IPS-18c (cell line): ENCODE data around the gene SHC1.

Experiments
- H3K4me3 ChIP-seq: 2 replicates; pipeline ENCODE4 v1.7.0; 2013; ENCODE audit warnings: low read depth, mild to moderate bottlenecking, low read length, moderate library complexity; ENCODE audit not compliant: insufficient read depth
- H3K9me3 ChIP-seq: one replicate; pipeline ENCODE4 v1.6.1; 2013; ENCODE audit warnings: mild to moderate bottlenecking, low read length, moderate library complexity; ENCODE audit not compliant: control insufficient read depth, insufficient read depth

Gene SHC1

DNA sequence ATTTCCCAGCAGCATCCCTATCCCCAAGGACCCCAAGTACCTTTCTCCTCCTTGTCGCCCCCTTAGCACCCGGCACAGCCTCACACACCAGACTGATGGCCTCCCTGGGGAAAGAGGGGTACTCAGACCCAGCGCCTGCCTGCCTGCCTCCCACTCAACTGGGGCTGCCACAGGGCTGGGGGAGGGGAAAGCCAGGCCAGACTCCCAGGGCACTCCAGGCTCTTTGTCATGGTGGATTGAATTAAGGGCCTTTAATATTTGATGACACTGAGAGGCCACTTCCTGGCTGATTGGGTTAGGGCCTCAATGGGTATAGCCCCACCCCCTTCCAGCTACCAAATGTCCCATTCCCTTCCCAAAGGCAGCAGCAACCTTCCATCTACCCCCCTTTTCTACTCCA lies 1.8 kb downstream of the SHC1 start:
- Histone ChIP-seq H3K4me3 (peak overlapping the region; percentile 71), H3K9me3 (no peaks in the 10 kb centered on the region)

DNA sequence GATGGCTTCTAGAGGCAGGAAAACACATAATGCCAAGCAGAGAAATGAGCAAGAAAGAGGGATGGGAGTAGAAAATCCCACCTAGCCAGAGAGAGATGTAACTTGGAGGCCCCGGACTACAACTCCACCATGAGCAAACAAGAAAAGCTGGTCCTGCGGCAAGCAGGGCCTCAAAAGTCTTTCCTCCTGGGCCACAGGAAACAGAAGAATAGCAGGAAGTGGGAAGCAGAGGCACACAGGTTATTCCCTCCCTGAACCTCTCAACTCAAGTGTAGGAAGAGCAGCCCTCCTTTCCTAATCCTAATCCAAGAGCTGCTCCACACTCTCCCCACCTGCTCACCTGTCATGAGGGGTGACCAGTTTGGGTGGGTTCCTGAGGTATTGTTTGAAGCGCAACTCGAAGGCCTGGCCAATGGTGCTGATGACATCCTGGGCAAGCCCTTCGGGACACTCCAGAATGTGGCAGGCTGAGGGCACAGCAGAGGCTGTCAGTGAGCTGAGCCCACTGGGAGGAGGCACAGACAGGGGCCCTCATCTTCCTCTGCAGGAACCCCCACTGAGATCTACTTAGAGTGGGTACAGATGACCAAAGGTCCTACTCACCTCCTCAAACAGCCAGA lies 3.1 kb downstream of the SHC1 start:
- H3K4me3 ChIP-seq = no peak overlapping the region
- H3K9me3 ChIP-seq = no peaks in the 10 kb centered on the region

DNA sequence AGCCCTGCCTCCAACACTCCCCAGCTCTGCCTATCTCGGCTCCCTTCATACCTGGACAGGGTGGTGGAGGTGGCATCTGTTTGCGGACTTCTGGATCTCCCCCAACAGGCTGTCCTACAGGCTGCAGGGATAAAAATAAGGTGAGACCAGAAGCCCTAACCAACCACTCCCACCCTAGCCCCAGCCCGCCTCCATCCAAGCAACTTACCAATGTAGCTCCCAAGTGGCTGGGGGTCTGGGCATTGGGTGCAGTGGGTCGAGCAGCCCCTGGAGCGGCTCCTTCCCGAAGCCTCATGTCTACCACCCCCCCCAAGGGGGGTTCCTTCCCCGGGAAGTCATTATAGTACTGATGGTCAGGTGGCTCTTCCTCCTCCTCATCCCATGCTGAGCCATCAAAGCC lies 4.4 kb downstream of the SHC1 start:
- Histone ChIP-seq H3K9me3 (no peaks in the 10 kb centered on the region), H3K4me3 (no peak overlapping the region)

DNA sequence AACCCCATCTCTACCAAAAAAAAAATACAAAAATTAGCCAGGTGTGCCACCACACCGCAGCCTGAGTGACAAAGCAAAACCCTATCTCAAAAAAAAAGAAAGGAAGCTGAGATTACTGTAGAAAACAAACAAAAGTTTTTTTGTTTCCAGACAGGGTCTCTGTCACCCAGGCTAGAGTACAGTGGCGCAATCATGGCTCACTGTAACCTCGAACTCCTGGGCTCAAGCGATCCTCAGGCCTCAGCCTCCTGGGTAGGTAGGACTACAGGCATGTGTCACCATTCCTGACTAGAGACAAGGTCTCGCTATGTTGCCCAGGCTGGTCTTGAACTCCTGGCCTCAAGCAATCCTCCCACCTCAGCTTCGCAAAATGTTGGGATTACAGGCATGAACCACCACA lies 6.2 kb downstream of the SHC1 start:
- H3K9me3 ChIP-seq = no peaks in the 10 kb centered on the region
- no peak overlapping the region for H3K4me3 ChIP-seq

DNA sequence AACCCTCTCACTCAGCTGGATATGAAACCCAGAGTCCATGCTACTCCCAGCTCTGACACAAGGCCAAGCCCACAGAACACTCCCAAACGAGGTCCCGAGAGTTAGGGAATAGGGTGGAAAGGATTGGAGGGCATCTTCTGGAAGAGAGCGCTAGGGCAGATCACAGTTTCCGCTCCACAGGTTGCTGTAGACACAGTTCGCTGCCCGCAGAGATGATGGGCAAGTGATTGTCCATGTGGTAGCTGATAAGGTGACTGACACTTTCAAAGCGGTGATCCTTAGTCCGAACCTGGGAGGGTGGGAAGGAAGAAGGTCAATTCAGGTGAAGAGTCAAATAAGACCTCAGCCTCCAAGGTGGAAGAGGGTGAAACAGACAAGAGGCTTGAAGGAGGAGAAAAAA lies 6.9 kb downstream of the SHC1 start:
- Histone ChIP-seq H3K9me3 (no peaks in the 10 kb centered on the region), H3K4me3 (no peak overlapping the region)

DNA sequence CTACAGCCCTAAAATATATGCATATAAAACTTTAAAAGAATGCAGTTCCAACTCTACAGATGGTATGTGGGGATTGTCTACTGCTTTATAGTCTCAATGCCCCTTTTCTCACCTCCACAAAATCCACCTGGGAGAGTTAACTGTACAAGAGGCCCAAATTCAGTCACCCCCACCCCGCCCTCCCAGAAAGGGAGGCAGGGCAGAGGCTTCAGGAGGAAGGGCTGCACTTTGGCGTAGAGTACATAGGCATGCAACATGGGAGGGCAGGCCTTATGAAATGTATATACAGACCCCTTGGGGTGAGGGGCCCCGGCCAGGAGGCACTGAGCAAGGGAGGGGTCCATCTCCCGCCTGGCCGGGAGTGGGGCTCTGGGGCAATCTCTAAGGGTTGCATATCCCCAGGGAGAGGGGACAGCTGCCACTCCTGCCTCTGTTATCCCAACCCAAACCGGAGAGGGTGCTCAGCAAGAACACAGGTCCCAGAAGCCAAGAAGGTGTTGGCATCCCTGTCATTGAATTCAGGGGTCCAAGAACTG lies 7.7 kb downstream of the SHC1 start:
- Histone ChIP-seq H3K4me3 (peak overlapping the region; percentile 20), H3K9me3 (no peaks in the 10 kb centered on the region)

DNA sequence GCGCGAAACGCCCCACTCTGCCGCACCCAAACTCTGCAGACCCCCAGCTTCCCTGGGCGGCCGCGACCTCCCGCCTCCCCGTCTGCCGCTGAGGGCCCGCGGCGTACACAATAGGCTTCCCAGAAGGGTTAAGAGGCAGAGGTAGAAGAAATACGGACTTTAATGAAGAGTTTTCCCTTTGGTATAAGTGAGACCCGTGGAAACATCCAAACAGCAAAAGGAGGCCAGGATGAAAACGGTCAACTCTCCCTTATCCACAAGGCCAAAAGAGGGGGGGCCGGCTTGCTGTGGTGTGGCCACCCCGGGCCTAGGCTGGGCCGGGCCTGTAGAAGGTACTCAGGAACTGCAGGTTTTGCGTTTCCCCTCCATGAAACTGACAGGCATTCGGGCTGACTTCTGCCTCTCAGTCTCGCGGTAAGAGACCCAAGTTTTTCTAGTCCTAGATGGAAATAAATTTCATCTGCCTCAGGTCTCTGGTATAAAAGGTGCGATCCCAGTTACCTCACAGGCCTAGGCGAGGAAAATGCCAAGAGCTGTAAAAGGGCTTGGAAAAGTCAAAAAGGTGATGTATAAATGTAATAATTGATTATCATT lies 8.3 kb downstream of the SHC1 start:
- no peaks in the 10 kb centered on the region for H3K9me3 ChIP-seq
- peak overlapping the region; percentile 91 for H3K4me3 ChIP-seq

DNA sequence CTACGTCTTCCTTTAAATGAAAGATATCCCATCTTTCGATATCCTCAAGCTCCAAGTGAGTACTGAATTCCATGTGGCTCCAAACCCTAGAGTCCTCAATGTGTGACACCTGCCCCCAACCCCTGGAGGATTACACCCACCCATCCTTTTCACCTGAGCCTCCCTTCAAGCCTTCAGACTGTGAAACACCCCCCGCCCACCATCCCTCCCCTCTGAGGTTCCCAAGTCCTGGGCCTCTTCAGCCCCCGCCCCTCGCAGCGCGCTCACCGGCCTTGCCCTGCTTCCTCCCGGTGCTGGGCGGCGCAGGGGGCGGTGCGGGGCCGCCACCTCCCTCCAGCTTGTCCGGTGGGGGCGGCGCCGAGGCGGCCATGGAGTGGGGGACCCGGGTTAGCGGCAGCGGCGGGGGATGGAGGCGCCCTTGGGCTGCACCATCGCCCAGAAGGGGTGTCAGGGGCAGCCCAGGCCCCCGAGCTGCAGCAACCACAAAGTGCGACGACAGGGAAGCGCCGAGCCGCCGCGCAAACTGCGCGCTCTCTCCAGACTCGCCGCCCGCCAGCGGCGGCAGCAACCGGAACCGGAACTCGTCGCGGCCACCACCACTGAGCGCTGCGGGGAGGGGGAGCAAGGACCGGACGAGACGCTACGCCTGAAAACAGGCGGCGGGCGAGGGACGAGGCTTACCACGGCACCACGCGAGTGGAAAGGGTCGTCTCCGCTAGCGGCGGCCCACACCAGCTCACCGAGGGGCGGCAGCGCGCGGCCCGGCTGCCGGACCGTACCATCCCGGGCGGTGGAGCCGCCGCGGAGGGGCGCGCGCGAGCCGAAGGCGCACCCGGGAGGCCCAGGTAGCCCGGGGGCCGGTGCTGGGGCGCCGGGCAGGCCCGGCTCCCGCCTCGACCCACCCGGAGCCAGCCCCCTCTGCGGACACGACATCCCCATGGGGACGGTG lies 9.1 kb downstream of the SHC1 start, which contains the start of gene PYGO2:
PYGO2 (minus strand) TSS at position 576 of the 949 bp plus-strand sequence; CDS start at position 370, 206 bp downstream.
- H3K9me3 ChIP-seq = no peaks in the 10 kb centered on the region
- peak within 1 kb of the TSS; percentile 91 for H3K4me3 ChIP-seq

DNA sequence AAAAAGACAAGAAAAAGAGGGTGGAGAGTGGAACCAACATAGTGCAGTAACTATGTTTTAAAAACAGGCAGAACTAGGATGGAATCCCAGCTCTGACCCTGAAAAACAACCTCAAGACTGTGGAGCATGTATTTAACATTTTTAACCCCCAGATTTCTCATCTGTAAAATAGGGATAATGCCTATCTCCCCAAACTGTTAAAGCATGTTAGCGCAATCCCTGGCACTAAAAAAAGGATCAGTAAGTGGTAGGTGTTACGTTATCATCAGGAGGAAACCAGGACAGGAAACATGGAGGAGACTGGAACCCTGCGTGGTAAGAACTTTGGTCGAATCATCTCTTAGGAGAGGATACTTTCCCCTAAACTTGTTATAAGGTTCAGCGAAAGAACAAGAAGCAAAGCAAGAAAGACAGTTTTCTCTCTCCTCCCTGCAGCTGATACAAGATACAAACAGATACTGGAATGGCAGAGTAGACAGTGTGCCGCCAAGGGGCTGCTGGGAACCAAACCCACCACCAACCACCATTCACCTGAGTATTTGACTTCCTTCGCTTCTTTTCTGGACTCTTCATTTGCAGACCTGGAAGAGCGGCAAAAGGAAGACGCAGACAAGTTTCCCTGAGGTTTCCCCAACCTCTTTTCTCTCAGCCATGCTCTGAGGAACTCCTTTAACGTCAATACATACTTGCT lies 10.0 kb downstream of the SHC1 start:
- Histone ChIP-seq H3K4me3 (peak overlapping the region; percentile 91), H3K9me3 (no peaks in the 10 kb centered on the region)

DNA sequence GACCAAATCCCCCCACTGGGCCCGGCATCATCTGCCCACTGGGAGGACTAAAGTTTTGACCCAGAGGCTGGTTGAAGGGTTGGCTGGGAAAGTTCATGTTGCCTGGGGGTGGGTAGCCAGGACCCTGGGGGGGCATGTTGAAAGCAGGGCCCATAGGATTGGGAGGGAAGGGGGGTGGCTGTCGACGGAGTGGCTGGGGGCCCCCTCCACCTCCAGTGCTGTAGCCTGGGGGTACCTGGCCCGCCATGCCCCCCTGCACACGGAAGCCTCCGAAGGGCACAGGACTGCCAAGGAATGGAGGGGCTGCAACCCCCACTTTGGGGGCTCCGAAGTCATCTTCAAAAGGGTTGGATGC lies 11.1 kb downstream of the SHC1 start:
- Histone ChIP-seq H3K4me3 (no peak overlapping the region), H3K9me3 (no peaks in the 10 kb centered on the region)

DNA sequence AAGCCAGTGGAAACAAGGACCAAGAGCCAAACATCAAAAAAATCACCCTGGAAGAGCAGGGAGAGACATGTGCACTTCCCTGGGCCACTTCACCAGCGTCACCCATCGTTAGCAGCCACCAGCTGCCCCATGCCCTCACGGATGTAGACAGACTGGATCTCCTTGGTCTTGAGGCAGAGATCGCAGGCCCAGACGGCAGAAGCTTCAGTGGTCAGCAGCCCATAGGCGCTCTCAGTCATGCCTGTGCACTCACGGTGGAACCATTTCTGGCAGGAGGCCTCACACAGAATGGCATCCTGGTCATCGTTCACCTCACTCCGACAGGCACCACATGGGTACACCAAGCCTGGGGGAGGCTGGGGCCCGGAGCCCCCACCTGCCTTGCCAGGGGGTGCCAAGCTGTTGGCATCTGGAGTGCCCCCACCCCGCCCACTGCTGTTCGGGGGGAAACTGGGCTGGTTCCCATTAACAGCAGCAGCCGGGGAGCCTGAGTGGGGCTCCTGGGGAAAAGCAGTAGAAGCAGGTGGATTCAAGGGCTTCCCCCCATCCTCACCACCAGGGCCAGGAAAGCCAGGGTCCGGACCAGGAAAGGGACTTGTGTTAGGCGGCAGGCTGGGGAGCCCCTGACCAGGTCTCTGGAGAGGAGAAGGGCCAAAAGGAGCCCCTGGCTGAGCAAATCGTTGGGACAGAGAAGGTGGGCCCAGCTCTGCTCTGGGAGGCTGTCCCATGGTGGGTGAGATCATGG lies 11.7 kb downstream of the SHC1 start:
- Histone ChIP-seq H3K9me3 (no peaks in the 10 kb centered on the region), H3K4me3 (no peak overlapping the region)

DNA sequence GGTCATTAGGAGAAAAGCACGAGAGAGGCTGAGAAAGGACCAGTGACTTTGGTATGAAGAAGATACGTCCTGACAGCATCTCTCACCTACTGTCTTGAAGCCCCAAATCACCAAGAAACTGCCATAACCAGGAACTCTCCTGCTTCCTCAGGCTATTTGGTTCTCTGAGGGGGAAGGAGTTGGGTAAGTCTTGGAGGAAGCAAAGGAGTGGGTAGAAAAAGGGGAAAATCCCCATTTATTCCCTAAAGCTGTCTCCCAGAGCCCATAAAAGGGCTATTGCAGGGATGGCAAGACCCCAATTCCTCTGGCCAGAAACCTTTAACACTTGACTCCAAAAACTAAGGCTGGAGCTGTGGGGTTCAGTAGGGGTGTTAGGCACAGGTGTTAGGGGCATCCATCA lies 12.5 kb downstream of the SHC1 start:
- no peaks in the 10 kb centered on the region for H3K9me3 ChIP-seq
- H3K4me3 ChIP-seq = no peak overlapping the region; the same call in 1 of the 2 replicates

DNA sequence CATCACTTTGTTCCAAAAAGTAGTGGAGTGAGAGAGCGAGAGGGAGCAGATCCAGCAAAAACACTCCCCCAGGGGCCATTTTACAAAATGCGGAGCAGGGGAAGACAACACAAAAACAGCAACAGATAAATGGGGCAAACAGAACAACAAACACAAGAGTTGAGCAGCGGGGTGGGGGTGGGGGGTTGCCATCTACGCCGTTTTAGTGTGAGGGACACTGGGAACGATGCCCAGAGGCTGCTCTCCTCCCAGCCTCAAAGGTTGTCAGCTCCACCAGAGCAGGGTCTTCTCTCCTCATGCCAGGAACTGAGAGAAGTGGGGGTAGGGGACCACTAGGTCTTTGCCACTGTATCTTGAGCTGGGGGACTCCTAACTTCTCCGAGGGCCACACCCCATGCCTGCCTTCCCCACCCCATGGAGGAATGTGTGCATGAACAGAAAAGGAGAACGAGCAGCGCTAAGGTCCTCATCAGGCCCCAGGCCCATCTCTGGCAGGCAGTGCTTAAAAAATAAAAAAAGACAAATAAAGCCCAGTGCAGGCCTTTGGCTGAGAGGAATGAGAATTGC lies 13.4 kb downstream of the SHC1 start:
- no peaks in the 10 kb centered on the region for H3K9me3 ChIP-seq
- peak overlapping the region; percentile 59 for H3K4me3 ChIP-seq

DNA sequence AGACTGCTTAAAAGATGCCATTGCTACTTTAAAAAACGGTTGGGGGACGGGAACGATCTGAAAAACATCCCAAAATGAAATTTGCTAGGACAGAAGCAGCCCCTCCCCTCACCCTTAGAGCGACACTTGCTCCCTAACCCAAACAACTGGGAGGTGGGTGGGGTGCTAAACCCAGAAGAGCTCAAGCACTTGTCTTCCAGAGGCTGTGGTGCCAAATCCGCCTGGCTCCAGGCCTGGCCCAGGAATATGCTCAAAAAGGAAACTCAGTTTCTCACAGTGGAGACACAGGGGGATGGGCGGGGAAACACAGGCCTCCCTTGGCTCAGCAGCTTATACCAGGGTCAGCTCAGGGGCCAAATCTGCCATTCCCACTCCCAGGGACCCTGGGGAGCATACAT lies 14.0 kb downstream of the SHC1 start:
- Histone ChIP-seq H3K4me3 (peak overlapping the region; percentile 59; the same call in 1 of the 2 replicates), H3K9me3 (no peaks in the 10 kb centered on the region)

DNA sequence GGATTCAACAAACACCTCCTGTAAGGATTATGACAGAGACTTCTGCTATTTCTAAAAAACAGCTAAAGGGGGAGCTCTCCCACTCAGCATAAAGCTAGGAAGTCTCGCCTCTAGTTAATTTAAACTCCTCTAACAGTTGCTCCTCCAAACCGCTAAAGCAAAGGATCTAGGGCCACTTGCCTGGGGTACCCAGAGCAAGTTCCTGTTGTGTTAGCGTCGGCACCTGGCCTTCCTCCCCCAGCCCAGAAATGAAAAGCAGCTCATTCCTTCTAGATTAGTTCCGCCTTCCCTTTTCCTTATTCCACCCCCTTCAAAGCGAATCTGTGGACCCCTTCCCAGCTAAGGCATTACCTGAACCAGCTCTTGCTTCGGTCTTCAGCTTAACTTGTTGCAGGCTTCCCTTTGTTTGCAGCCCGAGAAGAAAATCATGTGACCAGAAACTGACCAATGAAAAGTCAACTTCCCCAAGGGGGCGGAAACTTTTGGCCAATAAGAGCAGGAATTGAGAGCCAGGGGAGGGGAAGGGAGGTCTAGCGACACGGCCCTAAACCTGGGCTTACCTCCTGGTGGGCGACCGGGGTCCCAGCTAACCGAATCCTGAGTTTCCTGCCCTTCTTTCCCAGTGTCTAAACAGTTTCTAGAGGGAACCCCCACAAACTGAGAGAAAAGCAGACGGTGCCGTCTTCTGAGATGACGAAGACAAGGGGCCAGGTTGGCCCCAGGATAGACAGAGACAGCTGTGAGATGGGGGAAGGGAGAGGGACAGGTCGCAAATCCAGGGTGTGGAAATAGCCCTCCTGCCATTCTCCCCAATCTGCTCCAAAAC lies 14.6 kb downstream of the SHC1 start, which contains the start of gene PBXIP1:
PBXIP1 (minus strand) TSS at position 382 of the 826 bp plus-strand sequence. CDS start 2,378 bp downstream, outside the sequence.
- H3K9me3 ChIP-seq = no peaks in the 10 kb centered on the region
- peak within 1 kb of the TSS; percentile 59 for H3K4me3 ChIP-seq
